Stimulated activated CD8-positive, alpha-beta memory T cell treated with anti-CD3 and anti-CD28 coated beads, Interleukin-4, amount 100 ng/mL, for 24 hours (primary cell): Measurements from ENCODE around the gene SPAG9.
"Not testable (repeated sequence)": the region's sequence is repeated elsewhere in the genome, so short reads cannot be mapped to it uniquely, and the experiment has no call there.

ENCODE experiments used
- DNase-seq: peaks from one replicate; pipeline ENCODE4 v3.0.0-alpha.2; 2020; ENCODE audit warnings: low read depth

Gene SPAG9

GRCh38 chr17:51132964-51133319 is 12.3 kb upstream of the SPAG9 start:
- DNase-seq = no peak

- DNase-seq = no peak
These were observed 7.4 kb upstream of the SPAG9 start for GRCh38 chr17:51128076-51128475.

- no peak for DNase-seq
These were observed 4.2 kb upstream of the SPAG9 start for GRCh38 chr17:51124640-51125503.

- not testable (repeated sequence) for DNase-seq
These were observed 1.9 kb upstream of the SPAG9 start for GRCh38 chr17:51122473-51123115.

- DNase-seq = peak; percentile 80
These were observed 1.2 kb upstream of the SPAG9 start for GRCh38 chr17:51121620-51122472.

GRCh38 chr17:51120357-51120738 is 320 bp downstream of the SPAG9 start:
- no peak for DNase-seq

- peak; percentile 11 for DNase-seq
These were observed 982 bp downstream of the SPAG9 start for GRCh38 chr17:51119415-51120356.

GRCh38 chr17:51118330-51119195 is 2.1 kb downstream of the SPAG9 start:
- DNase-seq = no peak

GRCh38 chr17:51115179-51115578 is 5.5 kb downstream of the SPAG9 start:
- DNase-seq = no peak

GRCh38 chr17:51112303-51113222 is 8.1 kb downstream of the SPAG9 start:
- not testable (repeated sequence) for DNase-seq

- no peak for DNase-seq
These were observed 12.9 kb downstream of the SPAG9 start for GRCh38 chr17:51107778-51108177.

- no peak for DNase-seq
These were observed 17.2 kb downstream of the SPAG9 start for GRCh38 chr17:51103451-51103850.

- DNase-seq = no peak
These were observed 17.6 kb downstream of the SPAG9 start for GRCh38 chr17:51103050-51103449.

- no peak for DNase-seq
These were observed 22.8 kb downstream of the SPAG9 start for GRCh38 chr17:51097708-51098446.

- DNase-seq = no peak
These were observed 29.0 kb downstream of the SPAG9 start for GRCh38 chr17:51091635-51092034.

- not testable (repeated sequence) for DNase-seq
These were observed 31.8 kb downstream of the SPAG9 start for GRCh38 chr17:51088868-51089267.

GRCh38 chr17:51088287-51088686 is 32.4 kb downstream of the SPAG9 start:
- no peak for DNase-seq

- DNase-seq = no peak
These were observed 33.5 kb downstream of the SPAG9 start for GRCh38 chr17:51087072-51087757.
